A673 (cell line): ENCODE measurements around the gene PEPD. TPM values are rescaled to one million over a fixed set of nuclear protein-coding genes. Genes with fewer than 3 reads are reported as not detected.

Source experiments
- BruUV-seq: library from RNA; stranded (reverse); fragments of 400-500 nt; replicated peaks from 2 replicates; lab custom pipeline; 2021; lab: Mats Ljungman, UMichigan
- CTCF ChIA-PET: fragments of 300-600 bp; sonication (Branson Sonifier 250); formaldehyde crosslinking; loops from one replicate; lab custom pipeline; 2022; ENCODE audit warnings: antibody characterized with exemption; lab: Charles Lee
- POLR2A ChIA-PET: fragments of 300-600 bp; sonication (Branson Sonifier 250); formaldehyde crosslinking; loops from one replicate; lab custom pipeline; 2022; ENCODE audit warnings: antibody characterized with exemption; ENCODE audit not compliant: low non-redundant PET; lab: Charles Lee
- DNase-seq: peaks from one replicate; pipeline ENCODE4 v3.0.0-alpha.2; 2015; ENCODE audit warnings: low spot score
- H3K27ac ChIP-seq: fragments of 200-600 bp; sonication (generic); 2 replicates; pipeline ENCODE4 v1.5.1; 2016; ENCODE audit warnings: mixed run types, low read depth, mild to moderate bottlenecking, mixed read lengths, antibody characterized with exemption, low read length; ENCODE audit not compliant: poor library complexity, severe bottlenecking
- H3K27me3 ChIP-seq: fragments of 200-600 bp; sonication (generic); replicated peaks from 2 replicates; pipeline ENCODE4 v1.6.1; 2017; ENCODE audit warnings: mixed run types, low read depth, mild to moderate bottlenecking, mixed read lengths, antibody characterized with exemption, low read length; ENCODE audit not compliant: insufficient read depth, poor library complexity
- H3K36me3 ChIP-seq: fragments of 200-600 bp; sonication (generic); 2 replicates; pipeline ENCODE4 v1.6.1; 2016; ENCODE audit warnings: mixed run types, mild to moderate bottlenecking, mixed read lengths, antibody characterized with exemption, low read length; ENCODE audit not compliant: insufficient read depth, poor library complexity, severe bottlenecking
- H3K4me1 ChIP-seq: fragments of 200-600 bp; sonication (generic); 2 replicates; pipeline ENCODE4 v1.6.1; 2017; ENCODE audit warnings: mixed run types, mild to moderate bottlenecking, mixed read lengths, antibody characterized with exemption, low read length; ENCODE audit not compliant: insufficient read depth, poor library complexity, severe bottlenecking
- H3K4me3 ChIP-seq: fragments of 200-600 bp; sonication (generic); 2 replicates; pipeline ENCODE4 v1.5.1; 2016; ENCODE audit warnings: low read depth, mixed run types, mild to moderate bottlenecking, mixed read lengths, low read length; ENCODE audit not compliant: poor library complexity, severe bottlenecking
- H3K9me3 ChIP-seq: fragments of 200-600 bp; sonication (generic); 2 replicates; pipeline ENCODE4 v1.6.1; 2016; ENCODE audit warnings: mixed run types, low read depth, mild to moderate bottlenecking, mixed read lengths, antibody characterized with exemption, low read length; ENCODE audit not compliant: poor library complexity, severe bottlenecking
- CTCF ChIP-seq: fragments of 300-800, 200-600 bp; sonication (generic); conservative IDR thresholded peaks from 2 replicates; pipeline ENCODE4 v1.5.1; 2017; ENCODE audit warnings: low read depth, mild to moderate bottlenecking, antibody characterized with exemption, low read length, moderate library complexity, mixed read lengths
- EZH2 ChIP-seq: fragments of 200-600 bp; sonication (generic); IDR thresholded peaks from 2 replicates; pipeline ENCODE4 v1.6.1; 2017; ENCODE audit warnings: borderline replicate concordance, low read depth, mild to moderate bottlenecking, mixed read lengths, antibody characterized with exemption, low read length; ENCODE audit not compliant: poor library complexity, severe bottlenecking
- intact Hi-C: fragments of 100-400 bp; cut with micrococcal nuclease; formaldehyde crosslinking; loops from one replicate; pipeline ENCODE4 v1.10.0; 2022; ENCODE audit not compliant: unreplicated experiment
- total RNA-seq: library from RNA; stranded (reverse); gene quantifications from 2 replicates; pipeline ENCODE4 v1.2.3, GENCODE V29; 2021

The PEPD gene
- total RNA-seq, 1 experiment from 2014 or later = 82.2 TPM

DNA sequence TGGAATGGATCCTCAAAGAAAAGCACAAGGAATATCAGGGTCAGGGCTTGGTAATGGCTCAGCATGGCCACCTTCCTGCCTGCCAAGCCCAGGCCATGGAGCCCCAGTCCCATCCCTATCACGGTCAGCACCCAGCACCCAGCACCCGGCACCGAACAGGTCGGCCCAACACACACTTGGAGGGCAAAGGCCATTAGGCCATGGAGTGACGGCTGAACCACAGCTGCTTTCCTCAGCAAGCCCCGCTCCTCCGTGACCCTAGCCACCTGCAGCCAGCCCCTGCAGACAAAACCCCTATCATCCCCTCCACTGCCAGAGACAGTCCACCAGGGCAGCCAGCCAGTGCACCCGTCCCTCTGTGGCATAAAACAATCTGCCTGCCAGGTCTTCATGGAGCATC lies 20.6 kb downstream of the PEPD start:
- H3K4me3 ChIP-seq = no peak overlapping the region
- TF ChIP-seq CTCF = no peak
- TF ChIP-seq EZH2 = no peak

GRCh38 chr19:33500586-33500985 lies 21.0 kb downstream of the PEPD start:
- POLR2A ChIA-PET = no interaction called here
- Histone ChIP-seq H3K36me3 (no peaks in the 10 kb centered on the region), H3K9me3 (no peaks in the 10 kb centered on the region), H3K27me3 (no peaks in the 10 kb centered on the region), H3K27ac (no peak overlapping the region), H3K4me3 (no peak overlapping the region), H3K4me1 (peaks cover 4% of the 10 kb centered on the region)
- DNase-seq = no peak
- BruUV-seq = no TSS peak
- TF ChIP-seq EZH2 = no peak
- TF ChIP-seq CTCF = no peak
- CTCF ChIA-PET = no interaction called here
- intact Hi-C loops = no loop called here

More for the DNA sequence above, 20.6 kb downstream of the PEPD start:
- H3K9me3 ChIP-seq = no peaks in the 10 kb centered on the region
- H3K27ac ChIP-seq = no peak overlapping the region
- ChIA-PET POLR2A (no interaction called here), CTCF (no interaction called here)
- no peak for DNase-seq
- intact Hi-C loops = no loop called here
- H3K4me1 ChIP-seq = peaks cover 4% of the 10 kb centered on the region
- BruUV-seq = no TSS peak
- H3K36me3 ChIP-seq = no peaks in the 10 kb centered on the region
- no peaks in the 10 kb centered on the region for H3K27me3 ChIP-seq

GRCh38 chr19:33499671-33500506 lies 21.7 kb downstream of the PEPD start:
- no TSS peak for BruUV-seq
- TF ChIP-seq CTCF (no peak), EZH2 (no peak)
- Histone ChIP-seq H3K27ac (no peak overlapping the region), H3K27me3 (no peaks in the 10 kb centered on the region), H3K36me3 (no peaks in the 10 kb centered on the region), H3K4me1 (peaks cover 4% of the 10 kb centered on the region), H3K4me3 (no peak overlapping the region), H3K9me3 (no peaks in the 10 kb centered on the region)
- intact Hi-C loops = no loop called here
- CTCF ChIA-PET = no interaction called here
- POLR2A ChIA-PET = no interaction called here
- DNase-seq = no peak
